ENCODE measurements around the gene OR3A1.
"Not testable (repeated sequence)": the region's sequence is repeated elsewhere in the genome, so short reads cannot be mapped to it uniquely, and the experiment has no call there.

Gene OR3A1

GRCh38 chr17:3298260-3298659 lies at the start of gene OR3A1:
Gene OR3A1 (minus strand): TSS chr17:3298360. CDS start chr17:3292582, 5,778 bp downstream.
- no peaks in the 10 kb centered on the region for H3K4me1 ChIP-seq (ENCODE audit: control insufficient read depth, insufficient read depth, low read length)
- no peaks in the 10 kb centered on the region for H3K27me3 ChIP-seq (ENCODE audit: control insufficient read depth, insufficient read depth, low read length)
- no peaks in the 10 kb centered on the region for H3K36me3 ChIP-seq (ENCODE audit: control insufficient read depth, insufficient read depth, low read length)
- no peak within 1 kb of the TSS for H3K9ac ChIP-seq (ENCODE audit: low read depth, low read length)
- peaks cover 9% of the 10 kb centered on the region for H3K9me3 ChIP-seq (ENCODE audit: control insufficient read depth, insufficient read depth, low read length)
- H3K4me3 ChIP-seq (ENCODE audit: low read depth, low read length) = no peak within 1 kb of the TSS

DNA sequence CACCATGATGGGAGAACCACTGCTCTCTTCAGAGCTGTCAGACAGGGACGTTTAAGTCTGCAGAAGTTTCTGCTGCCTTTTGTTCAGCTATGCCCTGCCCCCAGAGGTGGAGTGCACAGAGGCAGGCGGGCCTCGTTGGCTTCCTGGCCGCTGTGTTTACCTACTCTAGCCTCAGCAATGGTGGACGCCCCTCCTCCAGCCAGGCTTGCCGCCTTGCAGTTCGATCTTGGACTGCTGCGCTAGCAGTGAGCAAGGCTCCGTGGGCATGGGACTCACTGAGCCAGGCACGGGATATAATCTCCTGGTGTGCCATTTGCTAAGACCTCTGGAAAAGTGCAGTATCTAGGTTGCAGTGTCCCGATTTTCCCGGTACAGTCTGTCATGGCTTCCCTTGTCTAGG lies 44.6 kb upstream of the OR3A1 start:
- not testable (repeated sequence) for H3K4me1 ChIP-seq (ENCODE audit: control insufficient read depth, insufficient read depth, low read length); H3K9ac ChIP-seq (ENCODE audit: low read depth, low read length); H3K36me3 ChIP-seq (ENCODE audit: control insufficient read depth, insufficient read depth, low read length); H3K4me3 ChIP-seq (ENCODE audit: low read depth, low read length); H3K27me3 ChIP-seq (ENCODE audit: control insufficient read depth, insufficient read depth, low read length)
- peaks cover 19% of the 10 kb centered on the region for H3K9me3 ChIP-seq (ENCODE audit: control insufficient read depth, insufficient read depth, low read length)

- H3K9ac ChIP-seq (ENCODE audit: low read depth, low read length) = no peak overlapping the region
- H3K9me3 ChIP-seq (ENCODE audit: control insufficient read depth, insufficient read depth, low read length) = no peaks in the 10 kb centered on the region
- no peaks in the 10 kb centered on the region for H3K27me3 ChIP-seq (ENCODE audit: control insufficient read depth, insufficient read depth, low read length)
- no peak overlapping the region for H3K4me3 ChIP-seq (ENCODE audit: low read depth, low read length)
- no peaks in the 10 kb centered on the region for H3K4me1 ChIP-seq (ENCODE audit: control insufficient read depth, insufficient read depth, low read length)
- H3K36me3 ChIP-seq (ENCODE audit: control insufficient read depth, insufficient read depth, low read length) = no peaks in the 10 kb centered on the region
Observed at GRCh38 chr17:3335876-3336275, 37.7 kb upstream of the OR3A1 start.

GRCh38 chr17:3318336-3318735 lies 20.2 kb upstream of the OR3A1 start:
- H3K36me3 ChIP-seq (ENCODE audit: control insufficient read depth, insufficient read depth, low read length) = no peaks in the 10 kb centered on the region

DNA sequence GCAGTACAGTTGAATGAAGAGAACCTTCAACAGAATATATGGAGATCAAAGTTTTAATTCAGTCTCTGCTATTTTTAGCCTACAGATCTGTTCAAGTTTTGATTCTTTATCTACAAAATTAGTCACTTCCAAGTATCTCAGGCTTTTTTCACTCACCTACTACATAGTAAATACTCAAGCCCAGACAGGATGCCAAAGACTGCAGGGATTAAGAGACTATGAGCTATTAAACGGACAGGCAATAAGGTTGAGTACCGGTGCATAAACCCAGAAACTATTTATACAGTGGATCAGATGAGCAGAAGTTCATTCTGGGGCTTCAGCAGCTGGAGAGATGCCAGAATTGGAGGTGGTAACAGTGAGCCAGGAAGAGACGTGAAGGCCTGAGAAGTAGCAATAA lies 18.7 kb upstream of the OR3A1 start:
- Histone ChIP-seq H3K4me3 (ENCODE audit: low read depth, low read length) (no peak overlapping the region), H3K27me3 (ENCODE audit: control insufficient read depth, insufficient read depth, low read length) (no peaks in the 10 kb centered on the region), H3K9me3 (ENCODE audit: control insufficient read depth, insufficient read depth, low read length) (no peaks in the 10 kb centered on the region)

More at GRCh38 chr17:3318336-3318735, 20.2 kb upstream of the OR3A1 start:
- Histone ChIP-seq H3K27me3 (ENCODE audit: control insufficient read depth, insufficient read depth, low read length) (no peaks in the 10 kb centered on the region), H3K4me1 (ENCODE audit: control insufficient read depth, insufficient read depth, low read length) (no peaks in the 10 kb centered on the region), H3K9me3 (ENCODE audit: control insufficient read depth, insufficient read depth, low read length) (no peaks in the 10 kb centered on the region), H3K4me3 (ENCODE audit: low read depth, low read length) (no peak overlapping the region), H3K9ac (ENCODE audit: low read depth, low read length) (no peak overlapping the region)

DNA sequence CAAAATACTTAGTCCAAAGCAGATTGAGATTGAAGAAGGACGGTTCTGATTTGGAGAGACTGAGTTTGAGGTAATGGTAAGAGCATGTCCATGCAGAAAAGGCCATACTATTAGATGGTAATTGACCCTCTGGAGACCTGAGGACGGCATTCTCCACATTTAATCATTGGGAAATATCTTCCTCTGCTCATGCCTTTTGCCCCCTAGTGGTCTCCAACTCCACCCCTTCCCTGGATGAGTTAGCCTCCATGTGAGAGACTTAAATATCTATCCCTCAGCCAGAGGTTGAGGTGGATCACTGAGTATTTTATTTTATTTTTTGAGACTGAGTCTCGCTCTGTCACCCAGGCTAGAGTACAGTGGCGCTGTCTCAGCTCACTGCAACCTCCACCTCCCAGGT lies 10.4 kb upstream of the OR3A1 start:
- peaks cover 5% of the 10 kb centered on the region for H3K9me3 ChIP-seq (ENCODE audit: control insufficient read depth, insufficient read depth, low read length)

More for the DNA sequence above, 18.7 kb upstream of the OR3A1 start:
- H3K9ac ChIP-seq (ENCODE audit: low read depth, low read length) = no peak overlapping the region
- no peaks in the 10 kb centered on the region for H3K4me1 ChIP-seq (ENCODE audit: control insufficient read depth, insufficient read depth, low read length)
- no peaks in the 10 kb centered on the region for H3K36me3 ChIP-seq (ENCODE audit: control insufficient read depth, insufficient read depth, low read length)

DNA sequence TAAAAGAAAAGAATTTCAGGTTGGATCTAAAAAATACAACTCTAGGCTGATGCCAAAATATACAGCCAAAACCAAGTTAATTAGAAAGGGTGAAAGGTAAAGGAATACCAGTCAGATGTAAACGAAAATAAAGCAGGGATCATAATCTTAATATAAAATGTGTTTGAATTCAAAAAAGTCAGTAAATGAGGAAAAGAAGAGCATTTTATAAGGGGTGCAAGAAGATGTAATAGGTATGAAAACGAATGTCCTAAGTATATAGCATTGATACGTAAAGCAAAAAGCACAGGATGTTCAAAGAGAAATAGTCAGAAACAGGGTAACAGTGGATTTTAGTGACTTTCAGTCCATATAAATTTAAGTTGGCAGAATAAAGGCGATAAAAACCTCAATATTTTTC lies 2.5 kb downstream of the OR3A1 start:
- Histone ChIP-seq H3K36me3 (ENCODE audit: control insufficient read depth, insufficient read depth, low read length) (no peaks in the 10 kb centered on the region), H3K4me3 (ENCODE audit: low read depth, low read length) (no peak overlapping the region), H3K9ac (ENCODE audit: low read depth, low read length) (no peak overlapping the region), H3K9me3 (ENCODE audit: control insufficient read depth, insufficient read depth, low read length) (peaks cover 7% of the 10 kb centered on the region), H3K27me3 (ENCODE audit: control insufficient read depth, insufficient read depth, low read length) (no peaks in the 10 kb centered on the region), H3K4me1 (ENCODE audit: control insufficient read depth, insufficient read depth, low read length) (no peaks in the 10 kb centered on the region)

More for the DNA sequence above, 10.4 kb upstream of the OR3A1 start:
- Histone ChIP-seq H3K27me3 (ENCODE audit: control insufficient read depth, insufficient read depth, low read length) (no peaks in the 10 kb centered on the region), H3K4me1 (ENCODE audit: control insufficient read depth, insufficient read depth, low read length) (no peaks in the 10 kb centered on the region), H3K4me3 (ENCODE audit: low read depth, low read length) (no peak overlapping the region), H3K36me3 (ENCODE audit: control insufficient read depth, insufficient read depth, low read length) (no peaks in the 10 kb centered on the region), H3K9ac (ENCODE audit: low read depth, low read length) (no peak overlapping the region)

GRCh38 chr17:3293548-3293947 lies 4.6 kb downstream of the OR3A1 start:
- not testable (repeated sequence) for H3K4me3 ChIP-seq (ENCODE audit: low read depth, low read length); H3K9ac ChIP-seq (ENCODE audit: low read depth, low read length); H3K4me1 ChIP-seq (ENCODE audit: control insufficient read depth, insufficient read depth, low read length)

GRCh38 chr17:3282901-3283300 lies 15.3 kb downstream of the OR3A1 start:
- Histone ChIP-seq H3K9ac (ENCODE audit: low read depth, low read length) (no peak overlapping the region), H3K27me3 (ENCODE audit: control insufficient read depth, insufficient read depth, low read length) (no peaks in the 10 kb centered on the region), H3K36me3 (ENCODE audit: control insufficient read depth, insufficient read depth, low read length) (no peaks in the 10 kb centered on the region), H3K4me3 (ENCODE audit: low read depth, low read length) (no peak overlapping the region), H3K4me1 (ENCODE audit: control insufficient read depth, insufficient read depth, low read length) (no peaks in the 10 kb centered on the region), H3K9me3 (ENCODE audit: control insufficient read depth, insufficient read depth, low read length) (peaks cover 3% of the 10 kb centered on the region)

More at GRCh38 chr17:3293548-3293947, 4.6 kb downstream of the OR3A1 start:
- not testable (repeated sequence) for H3K36me3 ChIP-seq (ENCODE audit: control insufficient read depth, insufficient read depth, low read length); H3K27me3 ChIP-seq (ENCODE audit: control insufficient read depth, insufficient read depth, low read length); H3K9me3 ChIP-seq (ENCODE audit: control insufficient read depth, insufficient read depth, low read length)

- Histone ChIP-seq H3K27me3 (ENCODE audit: control insufficient read depth, insufficient read depth, low read length) (no peaks in the 10 kb centered on the region), H3K9me3 (ENCODE audit: control insufficient read depth, insufficient read depth, low read length) (peaks cover 4% of the 10 kb centered on the region), H3K9ac (ENCODE audit: low read depth, low read length) (no peak overlapping the region), H3K4me3 (ENCODE audit: low read depth, low read length) (no peak overlapping the region), H3K36me3 (ENCODE audit: control insufficient read depth, insufficient read depth, low read length) (no peaks in the 10 kb centered on the region), H3K4me1 (ENCODE audit: control insufficient read depth, insufficient read depth, low read length) (no peaks in the 10 kb centered on the region)
Observed at GRCh38 chr17:3276126-3276525, 22.0 kb downstream of the OR3A1 start.

DNA sequence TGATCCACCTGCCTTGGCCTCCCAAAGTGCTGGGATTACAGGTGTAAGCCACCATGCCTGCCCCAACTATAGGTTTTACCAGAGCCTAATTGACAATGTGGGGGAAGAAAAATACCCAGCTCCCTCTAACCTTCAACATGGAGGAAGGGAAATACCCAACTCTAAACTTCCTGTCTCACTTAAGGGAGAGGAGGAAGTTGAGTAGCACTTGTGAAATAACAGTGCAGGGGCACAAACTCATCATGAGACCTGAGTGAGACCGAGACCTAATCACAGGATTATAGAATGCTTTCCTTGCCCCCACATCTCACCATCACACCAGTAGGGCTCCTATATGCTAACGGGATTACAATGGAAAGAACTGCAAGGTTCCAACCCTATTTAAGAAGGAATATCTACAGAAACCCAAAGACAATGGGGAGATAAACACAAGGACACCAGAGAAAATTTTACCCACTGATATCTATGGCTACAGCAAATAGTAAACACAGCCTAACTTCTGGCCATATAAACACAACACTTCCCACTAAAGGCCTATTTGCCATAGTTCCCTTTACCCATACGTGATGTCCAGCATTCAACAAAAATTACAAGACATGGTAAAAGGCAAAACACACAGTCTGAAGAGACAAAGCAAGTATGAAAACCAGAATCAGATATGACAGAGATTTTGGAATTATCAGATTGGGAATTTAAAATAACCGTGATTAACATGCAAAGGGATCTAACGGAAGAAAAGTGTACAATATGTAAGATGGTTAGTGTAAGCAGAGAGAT lies 26.9 kb downstream of the OR3A1 start:
- no peaks in the 10 kb centered on the region for H3K27me3 ChIP-seq (ENCODE audit: control insufficient read depth, insufficient read depth, low read length)
- no peaks in the 10 kb centered on the region for H3K36me3 ChIP-seq (ENCODE audit: control insufficient read depth, insufficient read depth, low read length)
- H3K9ac ChIP-seq (ENCODE audit: low read depth, low read length) = no peak overlapping the region
- H3K4me3 ChIP-seq (ENCODE audit: low read depth, low read length) = no peak overlapping the region
- peaks cover 11% of the 10 kb centered on the region for H3K9me3 ChIP-seq (ENCODE audit: control insufficient read depth, insufficient read depth, low read length)
- H3K4me1 ChIP-seq (ENCODE audit: control insufficient read depth, insufficient read depth, low read length) = no peaks in the 10 kb centered on the region

- Histone ChIP-seq H3K9me3 (ENCODE audit: control insufficient read depth, insufficient read depth, low read length) (no peaks in the 10 kb centered on the region), H3K4me3 (ENCODE audit: low read depth, low read length) (no peak overlapping the region), H3K4me1 (ENCODE audit: control insufficient read depth, insufficient read depth, low read length) (no peaks in the 10 kb centered on the region), H3K27me3 (ENCODE audit: control insufficient read depth, insufficient read depth, low read length) (no peaks in the 10 kb centered on the region), H3K9ac (ENCODE audit: low read depth, low read length) (no peak overlapping the region), H3K36me3 (ENCODE audit: control insufficient read depth, insufficient read depth, low read length) (no peaks in the 10 kb centered on the region)
Observed at GRCh38 chr17:3260600-3260999, 37.6 kb downstream of the OR3A1 start.

Data from iPS-15b (cell line).